Activated T-cell treated with anti-CD3 and anti-CD28 coated beads, Interleukin-2, amount 50 U/mL, for 48 hours (primary cell): ENCODE results near the gene UBASH3B.
"Not testable (repeated sequence)": the region's sequence is repeated elsewhere in the genome, so short reads cannot be mapped to it uniquely, and the experiment has no call there.

Experiments
- DNase-seq, 2 experiments: peaks; one replicate each; pipeline ENCODE4 v3.0.0-alpha.2; 2020

The UBASH3B gene

GRCh38 chr11:122863154-122863553, 207.6 kb downstream of the UBASH3B start:
- DNase-seq: not testable (repeated sequence)

GRCh38 chr11:122863704-122864326, 208.3 kb downstream of the UBASH3B start:
- DNase-seq: peak; percentile 49 to 61
